HuH-7 (cell line): ENCODE measurements around the gene BTBD17.

Source experiments
- DNase-seq: peaks from one replicate; pipeline ENCODE4 v3.0.0; 2011; ENCODE audit warnings: low spot score

BTBD17 gene

GRCh38 chr17:74335529-74336062 lies 26.1 kb downstream of the BTBD17 start:
- no peak for DNase-seq

GRCh38 chr17:74334393-74335039 lies 27.2 kb downstream of the BTBD17 start:
- DNase-seq = no peak

GRCh38 chr17:74332763-74333283 lies 28.8 kb downstream of the BTBD17 start:
- DNase-seq = no peak

GRCh38 chr17:74332017-74332650 lies 29.5 kb downstream of the BTBD17 start:
- DNase-seq = no peak

- no peak for DNase-seq
These were observed 31.2 kb downstream of the BTBD17 start for GRCh38 chr17:74330446-74330845.

GRCh38 chr17:74329378-74329777 lies 32.3 kb downstream of the BTBD17 start:
- DNase-seq = no peak

- no peak for DNase-seq
These were observed 33.2 kb downstream of the BTBD17 start for GRCh38 chr17:74328487-74328886.

- no peak for DNase-seq
These were observed 35.2 kb downstream of the BTBD17 start for GRCh38 chr17:74326506-74326905.

GRCh38 chr17:74325743-74326379 lies 35.8 kb downstream of the BTBD17 start, which contains the start of gene KIF19:
Gene KIF19, plus strand, starts transcription at chr17:74326226. Its CDS starts 124 bp downstream, at chr17:74326350.
- DNase-seq = no peak

GRCh38 chr17:74325376-74325742 lies 36.3 kb downstream of the BTBD17 start:
- DNase-seq = no peak

GRCh38 chr17:74324521-74324920 lies 37.1 kb downstream of the BTBD17 start:
- DNase-seq = no peak

GRCh38 chr17:74318391-74318790 lies 43.3 kb downstream of the BTBD17 start:
- no peak for DNase-seq

GRCh38 chr17:74317071-74317470 lies 44.6 kb downstream of the BTBD17 start:
- DNase-seq = no peak

- no peak for DNase-seq
These were observed 45.4 kb downstream of the BTBD17 start for GRCh38 chr17:74316220-74316619.

GRCh38 chr17:74314877-74315276 lies 46.8 kb downstream of the BTBD17 start:
- DNase-seq = no peak

GRCh38 chr17:74309902-74310301 lies 51.8 kb downstream of the BTBD17 start:
- DNase-seq = no peak

- DNase-seq = no peak
These were observed 53.5 kb downstream of the BTBD17 start for GRCh38 chr17:74307984-74308773.
